KMS-11 (cell line): ENCODE results near the gene ZNRF1.
"Not testable (repeated sequence)": the region's sequence is repeated elsewhere in the genome, so short reads cannot be mapped to it uniquely, and the experiment has no call there.

Experiments used
- H2AFZ ChIP-seq: fragments of 200-600 bp; sonication (generic); 2 replicates; pipeline ENCODE4 v1.6.1; 2016; ENCODE audit warnings: antibody characterized with exemption, mixed run types, low read depth
- H3K27ac ChIP-seq: fragments of 200-600 bp; sonication (generic); 2 replicates; pipeline ENCODE4 v1.6.1; 2016; ENCODE audit warnings: mild to moderate bottlenecking, mixed run types
- H3K27me3 ChIP-seq: fragments of 200-600 bp; sonication (generic); 2 replicates; pipeline ENCODE4 v1.6.1; 2017; ENCODE audit warnings: mild to moderate bottlenecking, low read depth, mixed run types, moderate library complexity; ENCODE audit not compliant: insufficient read depth
- H3K36me3 ChIP-seq: fragments of 200-600 bp; sonication (generic); 2 replicates; pipeline ENCODE4 v1.6.1; 2017; ENCODE audit warnings: mild to moderate bottlenecking, mixed run types; ENCODE audit not compliant: insufficient read depth
- H3K4me1 ChIP-seq: fragments of 200-600 bp; sonication (generic); 2 replicates; pipeline ENCODE4 v1.6.1; 2016; ENCODE audit warnings: mild to moderate bottlenecking, low read depth, mixed run types; ENCODE audit not compliant: poor library complexity, severe bottlenecking
- H3K4me2 ChIP-seq: fragments of 200-600 bp; sonication (generic); 2 replicates; pipeline ENCODE4 v1.7.0; 2016; ENCODE audit warnings: mild to moderate bottlenecking, mixed run types
- H3K4me3 ChIP-seq: fragments of 200-600 bp; sonication (generic); IDR thresholded peaks from 2 replicates; pipeline ENCODE4 v1.6.1; 2017; ENCODE audit warnings: low read depth, low read length, mixed read lengths; ENCODE audit not compliant: insufficient read depth
- H3K79me2 ChIP-seq: fragments of 200-600 bp; sonication (generic); 2 replicates; pipeline ENCODE4 v1.6.1; 2016; ENCODE audit warnings: low read depth, mixed run types; ENCODE audit not compliant: insufficient read depth
- H3K9ac ChIP-seq: fragments of 200-600 bp; sonication (generic); 2 replicates; pipeline ENCODE4 v1.6.1; 2016; ENCODE audit warnings: mild to moderate bottlenecking, mixed run types
- H4K20me1 ChIP-seq: fragments of 200-600 bp; sonication (generic); 2 replicates; pipeline ENCODE4 v1.6.1; 2016; ENCODE audit warnings: mild to moderate bottlenecking, mixed run types; ENCODE audit not compliant: insufficient read depth
- CTCF ChIP-seq: fragments of 200-600 bp; sonication (generic); conservative IDR thresholded peaks from 2 replicates; pipeline ENCODE4 v1.6.1; 2017; ENCODE audit warnings: low read depth, mild to moderate bottlenecking, antibody characterized with exemption, low read length, moderate library complexity, mixed read lengths

The ZNRF1 gene

DNA sequence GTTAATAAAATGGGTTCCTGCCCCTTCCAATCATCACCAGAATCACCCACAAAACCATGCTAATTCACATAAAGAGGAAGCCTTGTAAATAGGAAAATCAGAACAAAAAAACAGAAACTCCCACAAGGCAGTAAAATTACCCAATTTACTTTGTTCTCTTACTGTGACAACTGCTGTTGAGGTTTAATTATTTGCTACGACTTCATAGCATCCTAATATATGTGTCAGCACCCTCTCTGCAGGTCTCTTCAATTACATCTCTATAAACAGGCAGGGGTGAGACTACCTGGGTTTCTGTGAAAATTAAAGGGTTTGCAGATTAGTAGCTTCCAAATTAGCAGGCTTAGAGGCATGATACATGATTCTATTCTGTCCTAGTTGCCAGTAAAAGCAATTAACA is 16.6 kb upstream of the ZNRF1 start:
- Histone ChIP-seq H3K36me3 (no peaks in the 10 kb centered on the region), H3K27me3 (no peaks in the 10 kb centered on the region), H3K9ac (no peak overlapping the region), H2AFZ (no peak overlapping the region), H3K79me2 (peaks cover 9% of the 10 kb centered on the region; the same call in 1 of the 2 replicates), H3K4me3 (no peak overlapping the region), H3K4me2 (no peak overlapping the region), H3K27ac (no peak overlapping the region), H3K4me1 (peaks cover 3% of the 10 kb centered on the region), H4K20me1 (no peaks in the 10 kb centered on the region)
- no peak for TF ChIP-seq CTCF

GRCh38 chr16:74984194-74984528 is 14.7 kb upstream of the ZNRF1 start:
- Histone ChIP-seq H3K27me3 (no peaks in the 10 kb centered on the region), H3K4me3 (no peak overlapping the region), H3K79me2 (peaks cover 9% of the 10 kb centered on the region; the same call in 1 of the 2 replicates), H3K36me3 (no peaks in the 10 kb centered on the region), H3K9ac (peak overlapping the region; percentile 79; the same call in 1 of the 2 replicates), H3K4me2 (peak overlapping the region; percentile 54), H4K20me1 (no peaks in the 10 kb centered on the region), H3K27ac (peak overlapping the region; percentile 32; the same call in 1 of the 2 replicates), H2AFZ (peak overlapping the region; percentile 81), H3K4me1 (peaks cover 3% of the 10 kb centered on the region)
- TF ChIP-seq CTCF = no peak

DNA sequence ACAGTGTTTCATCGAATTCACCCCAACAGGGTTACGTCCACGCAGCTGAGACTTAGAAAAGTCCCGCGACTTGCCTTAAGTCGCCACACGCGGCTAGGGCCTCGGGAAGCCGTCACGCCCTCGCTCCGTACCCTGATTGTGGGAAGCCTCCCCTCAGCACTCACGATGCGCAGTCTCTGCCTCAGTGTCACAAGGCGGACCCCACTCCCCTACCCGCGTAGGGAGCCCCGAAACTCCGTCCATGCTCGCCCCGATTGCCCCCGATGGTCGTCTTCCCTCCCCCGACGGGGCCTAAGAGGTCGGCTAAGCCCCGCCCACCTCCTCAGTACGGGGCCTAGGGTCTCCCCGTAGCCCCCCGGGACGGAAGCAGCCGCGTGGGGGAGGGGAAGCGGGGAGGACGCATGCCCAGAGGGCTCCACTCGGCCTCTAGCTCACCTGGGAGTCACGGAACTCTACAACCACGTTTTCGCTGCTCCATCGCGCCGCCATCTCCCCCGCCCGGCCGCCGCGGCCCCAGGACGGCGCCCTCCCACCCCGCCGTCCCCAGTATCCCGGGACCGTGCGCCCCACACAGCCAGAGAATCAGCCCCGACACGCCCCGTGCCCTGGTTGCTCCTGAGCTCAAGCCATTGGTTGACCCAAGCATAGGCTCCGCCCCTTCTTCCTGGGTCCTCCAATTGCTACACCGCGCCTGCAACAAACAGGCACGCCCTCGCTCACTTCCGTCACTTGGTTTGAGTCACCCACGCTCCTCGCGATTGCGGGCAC is 14.1 kb upstream of the ZNRF1 start, which contains the start of gene WDR59:
Gene WDR59 (minus strand): TSS at position 595 of the 768 bp plus-strand sequence. CDS start 106 bp downstream, at position 489.
- peaks cover 3% of the 10 kb centered on the region for H3K4me1 ChIP-seq

GRCh38 chr16:74987027-74987681 is 11.7 kb upstream of the ZNRF1 start:
- Histone ChIP-seq H3K27me3 (no peaks in the 10 kb centered on the region), H3K9ac (no peak overlapping the region), H3K4me1 (peaks cover 1% of the 10 kb centered on the region), H3K4me2 (no peak overlapping the region), H3K27ac (no peak overlapping the region), H3K36me3 (no peaks in the 10 kb centered on the region), H3K4me3 (no peak overlapping the region), H3K79me2 (peaks cover 9% of the 10 kb centered on the region; the same call in 1 of the 2 replicates), H2AFZ (no peak overlapping the region), H4K20me1 (no peaks in the 10 kb centered on the region)
- no peak for TF ChIP-seq CTCF

More for the DNA sequence above, 14.1 kb upstream of the ZNRF1 start, which contains the start of gene WDR59:
- peaks cover 9% of the 10 kb centered on the region; the same call in 1 of the 2 replicates for H3K79me2 ChIP-seq
- no peak for TF ChIP-seq CTCF
- H3K27me3 ChIP-seq = no peaks in the 10 kb centered on the region
- H3K4me3 ChIP-seq = no peak within 1 kb of the TSS
- peak within 1 kb of the TSS; percentile 54 for H3K4me2 ChIP-seq
- peak within 1 kb of the TSS; percentile 81 for H2AFZ ChIP-seq
- H4K20me1 ChIP-seq = no peaks in the 10 kb centered on the region
- H3K36me3 ChIP-seq = no peaks in the 10 kb centered on the region
- peak within 1 kb of the TSS; percentile 79 for H3K9ac ChIP-seq
- peak within 1 kb of the TSS; percentile 32; the same call in 1 of the 2 replicates for H3K27ac ChIP-seq

GRCh38 chr16:74989864-74990263 is 9.0 kb upstream of the ZNRF1 start:
- not testable (repeated sequence) for H3K4me1 ChIP-seq, H3K27ac ChIP-seq, H3K27me3 ChIP-seq, H4K20me1 ChIP-seq, H2AFZ ChIP-seq, H3K4me3 ChIP-seq, H3K9ac ChIP-seq, H3K36me3 ChIP-seq, H3K79me2 ChIP-seq, H3K4me2 ChIP-seq
